HG02981 (cell line): ENCODE measurements around the gene SP110.

Experiments
- ATAC-seq: cut with Tn5 transposase; IDR thresholded peaks from one replicate; pipeline ENCODE4 v1.9.1; 2021; ENCODE audit warnings: mild to moderate bottlenecking, moderate library complexity; ENCODE audit not compliant: unreplicated experiment

The SP110 gene

GRCh38 chr2:230172852-230173251, 46.9 kb downstream of the SP110 start:
- no peak for ATAC-seq

DNA sequence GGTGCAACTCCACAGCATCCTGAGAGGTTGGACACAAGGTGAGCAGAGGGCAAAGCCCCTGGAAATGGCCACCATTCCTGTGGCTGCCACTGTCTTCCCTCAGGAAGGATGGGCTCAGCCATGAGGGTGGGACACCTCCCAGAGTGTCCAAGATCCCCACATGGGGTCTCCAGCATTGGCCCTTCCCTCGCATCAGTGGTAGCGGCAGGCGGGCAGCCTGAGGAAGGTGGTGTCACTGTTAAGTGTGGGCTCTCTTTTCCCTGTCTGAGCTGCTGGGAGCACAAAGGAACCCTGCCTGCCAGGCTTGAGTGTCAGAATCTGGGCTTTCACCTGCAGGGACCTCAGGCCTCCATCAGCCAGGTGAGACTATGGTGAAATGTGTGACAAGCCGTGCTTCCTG, 47.6 kb downstream of the SP110 start:
- ATAC-seq: no peak

DNA sequence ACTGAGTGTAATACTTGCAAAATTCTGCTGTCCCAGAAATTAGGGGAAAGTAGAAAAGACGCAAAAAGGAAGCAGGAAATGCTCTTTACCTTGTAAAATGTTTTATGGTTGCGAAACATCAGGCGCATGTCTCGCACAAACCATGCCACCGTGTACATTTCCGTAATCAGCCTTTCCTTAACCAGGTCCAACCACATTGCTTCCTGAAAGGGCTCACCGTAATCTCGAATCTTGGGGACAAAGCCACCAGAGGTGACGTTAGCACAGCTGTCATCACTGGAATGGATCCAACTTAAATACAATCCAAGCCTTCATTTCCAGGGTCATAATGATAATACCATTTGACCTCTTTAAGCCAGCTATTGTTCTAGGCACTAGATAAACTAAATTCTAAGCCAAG, 49.3 kb downstream of the SP110 start:
- ATAC-seq: no peak

DNA sequence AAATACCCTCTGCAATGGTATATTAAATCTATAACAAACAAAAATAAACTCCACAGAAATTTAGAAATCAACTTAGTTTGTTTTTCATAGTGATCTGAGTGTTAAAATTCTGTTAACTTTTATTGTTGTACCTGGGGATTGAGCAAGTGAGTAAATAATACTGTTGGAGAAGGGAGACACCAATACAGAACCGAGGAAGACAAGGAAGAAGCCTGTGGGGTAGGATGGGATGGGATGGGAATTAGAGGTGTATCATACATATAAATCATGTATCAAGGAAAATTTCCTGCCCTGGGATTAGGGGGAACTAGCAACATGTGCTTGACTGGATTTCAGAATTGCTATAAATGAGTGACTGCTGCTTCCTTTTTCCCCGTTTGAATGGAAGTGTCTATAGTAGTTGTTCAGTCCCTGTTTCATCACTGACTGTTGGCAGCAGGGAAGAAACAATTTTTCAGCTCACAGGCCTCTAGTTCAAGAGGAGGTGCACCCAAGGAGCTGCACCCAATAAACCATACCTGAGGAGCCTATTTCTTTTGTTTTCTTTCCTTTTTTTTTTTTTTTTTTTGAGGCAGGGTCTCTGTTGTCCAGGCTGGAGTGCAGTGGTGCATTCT, 53.1 kb downstream of the SP110 start:
- ATAC-seq: no peak

DNA sequence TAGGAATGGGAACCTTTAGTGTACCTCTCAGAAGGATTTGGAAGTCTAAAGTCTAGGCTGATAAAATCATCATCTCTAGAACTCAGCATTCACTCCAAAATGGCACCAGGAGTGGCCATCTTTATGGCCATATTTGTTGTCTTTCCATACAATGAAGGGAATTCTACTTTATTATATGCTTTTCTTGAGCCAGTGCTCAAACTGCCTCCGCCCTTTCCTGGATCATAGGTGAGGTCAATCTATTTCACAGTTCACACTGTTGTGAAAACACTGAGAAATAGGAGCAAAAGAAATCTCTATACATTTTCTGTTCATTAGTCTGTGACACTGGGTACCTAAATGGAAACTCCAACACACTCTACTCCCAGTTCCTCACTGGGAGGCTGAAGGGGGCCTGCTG, 55.6 kb downstream of the SP110 start:
- no peak for ATAC-seq

- no peak for ATAC-seq
Measured at GRCh38 chr2:230162981-230163380, 56.8 kb downstream of the SP110 start.

DNA sequence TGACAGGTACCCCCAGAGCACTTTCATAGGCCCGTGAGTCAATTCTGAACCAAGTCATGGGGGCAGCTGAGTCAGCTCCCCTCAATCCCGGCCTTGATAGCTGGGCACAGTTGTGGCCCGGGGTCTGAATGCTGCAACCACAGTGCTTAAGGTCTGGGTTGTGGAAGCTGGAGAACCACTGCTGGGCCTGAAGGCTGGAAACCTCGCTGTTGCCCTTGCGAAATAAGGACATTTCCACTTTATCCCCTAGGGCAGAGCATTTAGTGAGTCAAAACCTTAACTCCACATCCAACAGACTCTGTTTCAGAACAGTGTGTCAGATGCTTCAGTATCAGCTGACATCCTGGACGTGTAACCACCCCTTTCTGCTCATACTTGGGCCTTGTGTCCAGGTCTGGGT, 58.6 kb downstream of the SP110 start:
- ATAC-seq: no peak

- no peak for ATAC-seq
Measured at GRCh38 chr2:230160112-230160660, 59.6 kb downstream of the SP110 start.

DNA sequence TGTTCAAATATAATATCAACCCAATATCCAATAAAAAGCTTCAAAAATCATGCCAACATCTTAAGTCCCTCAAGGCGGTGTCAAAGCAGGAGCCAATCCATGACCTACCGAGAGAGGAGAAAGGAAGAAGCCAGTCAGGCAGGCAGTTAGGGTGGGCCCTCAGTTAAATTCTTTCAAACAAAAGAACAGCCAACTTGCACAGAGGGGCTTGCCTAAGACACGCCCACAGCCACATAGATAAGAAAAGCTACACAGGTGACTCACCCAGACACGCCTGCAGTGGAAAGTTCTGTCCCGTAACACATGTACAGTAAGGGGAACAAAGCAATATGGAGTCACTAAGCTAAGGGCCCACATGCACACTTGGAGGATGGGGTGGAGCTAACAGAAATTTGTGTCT, 61.3 kb downstream of the SP110 start:
- no peak for ATAC-seq

- no peak for ATAC-seq
Measured at GRCh38 chr2:230156782-230157699, 62.7 kb downstream of the SP110 start.

DNA sequence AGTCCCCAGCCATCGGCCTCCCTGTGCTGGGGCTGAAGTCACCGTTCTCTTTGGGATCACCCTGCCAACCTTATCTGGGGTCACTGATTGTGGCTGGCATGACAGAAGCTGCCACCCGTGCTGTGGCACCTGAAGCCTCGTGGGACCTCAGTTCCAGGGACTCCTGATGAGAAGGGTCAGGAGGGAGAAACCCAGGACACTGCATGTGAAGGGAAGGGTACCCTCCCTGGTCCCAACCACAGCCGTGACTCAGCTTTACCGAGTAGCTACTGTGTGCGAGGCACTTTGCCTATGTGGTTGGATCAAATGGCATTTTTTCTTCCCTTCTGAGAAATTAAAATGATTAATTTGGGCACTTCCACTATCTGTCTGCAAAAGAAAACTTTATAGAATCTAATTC, 64.4 kb downstream of the SP110 start:
- no peak for ATAC-seq

GRCh38 chr2:230153390-230153976, 66.3 kb downstream of the SP110 start:
- no peak for ATAC-seq

DNA sequence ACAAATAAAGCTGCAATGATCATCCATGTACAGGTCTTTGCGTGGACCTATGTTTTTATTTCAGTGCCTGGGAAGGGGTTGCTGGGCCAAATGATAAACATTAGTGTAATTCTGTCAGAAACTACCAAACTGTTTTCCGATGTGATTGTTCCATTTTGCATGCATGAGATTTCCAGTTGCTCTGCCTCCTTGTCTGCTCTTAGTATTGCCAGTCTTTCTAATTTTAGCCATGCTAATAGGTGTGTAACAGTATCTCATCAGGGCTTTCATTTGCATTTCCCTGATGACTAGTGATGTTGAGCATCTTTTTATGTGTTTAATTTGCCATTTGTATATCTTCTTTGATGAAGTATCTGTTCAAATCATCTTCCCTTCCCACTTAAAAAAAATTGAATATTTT, 67.5 kb downstream of the SP110 start:
- ATAC-seq: no peak

GRCh38 chr2:230144355-230144754, 75.4 kb downstream of the SP110 start:
- ATAC-seq: no peak

DNA sequence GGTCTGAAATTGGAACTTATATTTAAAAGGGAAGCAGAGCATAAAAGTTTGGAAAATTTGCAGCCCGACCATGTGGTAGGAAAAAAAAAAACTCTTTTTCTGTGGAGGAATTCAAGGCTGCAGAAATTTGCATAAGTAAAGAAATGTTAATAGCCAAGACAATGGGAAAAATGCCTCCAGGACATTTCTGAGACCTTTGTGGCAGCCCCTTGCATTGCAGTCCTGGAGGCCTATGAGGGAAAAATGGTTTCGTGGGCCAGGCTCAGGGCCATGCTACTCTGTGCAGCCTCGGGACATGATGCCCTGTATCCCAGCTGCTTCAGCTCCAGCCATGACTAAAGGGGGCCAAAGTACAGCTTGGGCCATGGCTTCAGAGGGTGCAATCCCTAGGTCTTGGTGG, 79.1 kb downstream of the SP110 start:
- ATAC-seq: no peak

- no peak for ATAC-seq
Measured at GRCh38 chr2:230137902-230138539, 81.8 kb downstream of the SP110 start.

DNA sequence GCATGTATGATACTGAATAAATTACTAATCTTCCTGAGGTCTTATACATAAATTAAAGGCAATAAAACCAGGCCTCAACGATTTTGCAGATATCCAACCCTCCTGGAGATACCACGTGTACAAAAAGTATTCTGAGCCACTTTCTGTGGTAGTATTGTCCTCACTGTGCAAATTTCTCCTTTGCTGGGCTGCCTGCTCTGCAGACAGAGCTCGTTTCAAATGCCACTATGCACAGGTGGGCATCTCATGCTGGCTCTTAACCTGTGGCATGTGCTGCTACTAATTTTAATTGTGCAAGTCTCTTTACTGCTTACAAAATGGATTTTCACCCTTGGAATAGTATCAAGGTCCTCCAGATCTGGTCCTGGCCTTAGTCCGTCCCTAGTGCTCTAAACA, 84.7 kb downstream of the SP110 start:
- no peak for ATAC-seq

DNA sequence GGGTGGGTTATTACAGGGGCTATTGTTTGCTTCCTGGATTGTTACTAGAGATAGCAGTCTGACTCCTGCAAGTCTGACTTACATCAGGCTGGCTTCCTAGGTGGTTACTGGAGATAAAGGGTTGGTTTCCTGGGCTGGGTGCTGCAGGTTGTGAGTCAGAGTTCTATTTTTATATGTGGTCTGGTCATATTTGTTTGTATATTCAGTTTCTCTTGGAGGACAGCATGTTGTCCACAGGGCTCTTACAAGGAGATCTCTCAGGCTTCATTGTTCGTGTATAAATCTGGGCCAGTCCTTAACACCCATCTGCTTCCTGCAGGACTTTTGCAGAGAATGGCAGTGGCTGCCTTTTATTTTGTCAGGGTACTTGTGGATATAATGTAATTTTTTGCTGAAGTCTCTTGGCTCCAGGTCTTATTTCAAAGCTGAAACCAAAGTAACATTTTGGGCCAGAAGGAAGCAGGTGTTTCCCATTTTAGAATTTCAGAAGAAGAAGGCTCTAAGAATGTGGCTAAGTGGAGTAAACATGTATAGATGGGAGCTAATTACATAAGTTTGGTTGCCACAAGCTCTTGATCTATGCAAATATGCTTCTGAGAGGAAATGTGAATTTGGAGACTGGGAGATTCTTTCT, 85.2 kb downstream of the SP110 start:
- ATAC-seq: no peak

- no peak for ATAC-seq
Measured at GRCh38 chr2:230131366-230131765, 88.4 kb downstream of the SP110 start.

DNA sequence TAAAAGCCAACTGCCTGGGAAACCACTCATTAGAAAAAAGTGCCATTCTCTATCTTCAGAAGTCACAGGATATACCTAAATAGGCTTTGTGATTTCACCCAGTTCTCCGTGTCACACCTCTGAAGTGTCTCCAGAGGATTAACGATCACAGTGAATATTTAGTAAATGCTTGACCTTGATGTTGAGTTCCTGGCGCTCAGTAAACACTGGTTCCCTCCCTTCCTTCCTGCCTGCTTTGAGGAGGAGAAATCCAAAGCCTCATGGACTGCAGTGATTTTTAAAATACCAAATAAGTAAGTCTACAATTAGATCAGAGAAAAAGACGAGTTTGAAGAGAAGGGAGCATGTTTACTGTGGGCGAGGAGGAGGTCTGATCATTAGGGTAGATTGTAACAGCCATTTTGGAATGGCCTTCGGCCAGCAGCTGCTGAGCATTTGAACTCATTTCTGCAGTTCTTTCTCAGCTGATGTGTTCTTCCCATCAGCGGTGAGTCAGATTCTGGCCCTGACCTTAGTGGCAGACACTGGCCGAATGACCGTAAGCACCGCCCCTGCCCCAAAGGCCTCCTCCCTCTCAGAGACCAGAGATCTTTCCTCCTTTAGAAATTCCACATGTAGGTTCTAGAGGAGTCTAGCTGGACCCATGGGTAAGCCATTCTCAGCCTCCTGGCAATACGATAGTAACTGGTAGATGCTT, 89.0 kb downstream of the SP110 start:
- no peak for ATAC-seq
